Naive thymus-derived CD4-positive, alpha-beta T cell (primary cell): ENCODE results near the gene MYORG. TPM values are rescaled to one million over a fixed set of nuclear protein-coding genes. Genes with fewer than 3 reads are reported as not detected.

Experiments used
- polyA plus RNA-seq, 2 donors: library from polyadenylated mRNA; unstranded; fragments of 300-500 nt; fragmentation: Illumina TruSeq; gene quantifications; one replicate each; pipeline ENCODE4 v1.2.3, GENCODE V29; 2021
- total RNA-seq, 6 experiments: library from RNA in 5 of 6; stranded (reverse) in 5 of 6; gene quantifications; 1 replicate in 5 of 6; 2 replicates in 1 of 6; pipeline ENCODE4 v1.2.3 and lab custom pipeline; 2021 to 2026

Gene MYORG
- total and polyA plus RNA-seq, 7 experiments from 2014 or later, result 0.28 to 1.9 (median 0.78) TPM

Other genes with a start within 250 kb of the MYORG start
- 10 to 100 TPM; 31.1 to 39.9 (median 32.8) TPM for gene UBAP1, start 197.9 kb downstream of the MYORG start, total RNA-seq
- 10 to 100 TPM; 35.8 to 53.9 TPM for gene UBAP1, start 197.9 kb downstream of the MYORG start, polyA plus RNA-seq
- 1 to 10 TPM in 1 of 5 experiments, under 1 TPM in 4; 0.11 to 6.0 (median 0.35) TPM for gene KIF24, start 47.6 kb downstream of the MYORG start, total RNA-seq
- under 1 TPM; 0.19 to 0.23 TPM for gene KIF24, start 47.6 kb downstream of the MYORG start, polyA plus RNA-seq
- 10 to 100 TPM in 4 of 5 experiments, 1 to 10 TPM in 1; 7.5 to 30.0 (median 22.7) TPM for gene NUDT2, start 47.3 kb downstream of the MYORG start, total RNA-seq
- 10 to 100 TPM; 27.7 to 63.3 TPM for gene NUDT2, start 47.3 kb downstream of the MYORG start, polyA plus RNA-seq
- 10 to 100 TPM; 12.3 to 14.6 (median 13.4) TPM for gene FAM219A, start 81.7 kb upstream of the MYORG start, total RNA-seq
- gene FAM219A, start 81.7 kb upstream of the MYORG start, polyA plus RNA-seq, result 1 to 10 TPM in 1 of 2 donors, under 1 TPM in 1; 0.67 to 1.3 TPM
- gene DNAI1, start 81.9 kb upstream of the MYORG start, total RNA-seq, result not detected
- not detected for gene DNAI1, start 81.9 kb upstream of the MYORG start, polyA plus RNA-seq
- gene ENHO, start 146.1 kb upstream of the MYORG start, total RNA-seq, result 1 to 10 TPM in 1 of 5 experiments, under 1 TPM in 1, not detected in 3; 0.56 to 1.9 TPM
- gene ENHO, start 146.1 kb upstream of the MYORG start, polyA plus RNA-seq, result under 1 TPM in 1 of 2 donors, not detected in 1; 0.21 TPM
- gene CNTFR, start 212.8 kb upstream of the MYORG start, total RNA-seq, result not detected
- gene CNTFR, start 212.8 kb upstream of the MYORG start, polyA plus RNA-seq, result not detected
- gene RPP25L, start 235.2 kb upstream of the MYORG start, total RNA-seq, result 10 to 100 TPM in 4 of 5 experiments, 1 to 10 TPM in 1; 8.8 to 27.3 (median 25.1) TPM
- gene RPP25L, start 235.2 kb upstream of the MYORG start, polyA plus RNA-seq, result 10 to 100 TPM; 48.5 to 58.2 TPM
- 100 to 1,000 TPM in 1 of 5 experiments, 10 to 100 TPM in 4; 55.6 to 110 (median 73.0) TPM for gene DCTN3, start 243.6 kb upstream of the MYORG start, total RNA-seq
- gene DCTN3, start 243.6 kb upstream of the MYORG start, polyA plus RNA-seq, result 100 to 1,000 TPM; 125 to 129 TPM